ENCODE results near the gene TOM1L2.
A peak's percentile ranks its signal among the peaks of the same experiment; 100 is the strongest.
"Not testable (repeated sequence)": the region's sequence is repeated elsewhere in the genome, so short reads cannot be mapped to it uniquely, and the experiment has no call there.

The TOM1L2 gene

GRCh38 chr17:17995887-17996286 lies 23.7 kb upstream of the TOM1L2 start:
- DNase-seq, result not testable (repeated sequence)

- peak in 11 of 58 donors; percentile 4 to 38 (median 13) for DNase-seq
Measured at GRCh38 chr17:17994271-17995069, 22.3 kb upstream of the TOM1L2 start.

GRCh38 chr17:17993852-17994251 lies 21.7 kb upstream of the TOM1L2 start:
- DNase-seq, result no peak

- DNase-seq, result peak in 1 of 58 donors; percentile 23
Measured at GRCh38 chr17:17993366-17993765, 21.2 kb upstream of the TOM1L2 start.

GRCh38 chr17:17990282-17990681 lies 18.1 kb upstream of the TOM1L2 start:
- DNase-seq, result no peak

GRCh38 chr17:17989618-17990017 lies 17.4 kb upstream of the TOM1L2 start:
- DNase-seq, result no peak

- no peak for DNase-seq
Measured at GRCh38 chr17:17989081-17989480, 16.9 kb upstream of the TOM1L2 start.

- no peak for DNase-seq
Measured at GRCh38 chr17:17988427-17988945, 16.3 kb upstream of the TOM1L2 start.

GRCh38 chr17:17987901-17988300 lies 15.7 kb upstream of the TOM1L2 start:
- DNase-seq, result no peak

- DNase-seq, result no peak
Measured at GRCh38 chr17:17987187-17987896, 15.1 kb upstream of the TOM1L2 start.

- no peak for DNase-seq
Measured at GRCh38 chr17:17985555-17985954, 13.4 kb upstream of the TOM1L2 start.

GRCh38 chr17:17985153-17985552 lies 13.0 kb upstream of the TOM1L2 start:
- DNase-seq, result no peak

- DNase-seq, result no peak
Measured at GRCh38 chr17:17983776-17984175, 11.6 kb upstream of the TOM1L2 start.

- DNase-seq, result no peak
Measured at GRCh38 chr17:17983376-17983775, 11.2 kb upstream of the TOM1L2 start.

GRCh38 chr17:17982801-17983200 lies 10.6 kb upstream of the TOM1L2 start:
- DNase-seq, result no peak

- peak in 3 of 58 donors; percentile 10 to 11 (median 11) for DNase-seq
Measured at GRCh38 chr17:17981330-17981729, 9.1 kb upstream of the TOM1L2 start.

- no peak for DNase-seq
Measured at GRCh38 chr17:17979778-17980177, 7.6 kb upstream of the TOM1L2 start.

GRCh38 chr17:17978481-17979424 lies 6.6 kb upstream of the TOM1L2 start:
- no peak for DNase-seq

- no peak for DNase-seq
Measured at GRCh38 chr17:17976931-17977570, 4.9 kb upstream of the TOM1L2 start.

GRCh38 chr17:17975436-17975835 lies 3.2 kb upstream of the TOM1L2 start:
- no peak for DNase-seq

- DNase-seq, result no peak
Measured at GRCh38 chr17:17972952-17973254, 703 bp upstream of the TOM1L2 start.

Measured in anterior cingulate cortex (tissue), 58 donors.